Activated CD4-positive, CD25-positive, alpha-beta regulatory T cell treated with anti-CD3 and anti-CD28 coated beads, Interleukin-2, amount 50 U/mL, for 16 hours (primary cell): Measurements from ENCODE around the gene HBP1.
"Not testable (repeated sequence)": the region's sequence is repeated elsewhere in the genome, so short reads cannot be mapped to it uniquely, and the experiment has no call there.

Source experiments
- DNase-seq: peaks from one replicate; pipeline ENCODE4 v3.0.0-alpha.2; 2020; ENCODE audit warnings: low read depth, low spot score

Gene HBP1

GRCh38 chr7:107185716-107186115 is 16.9 kb downstream of the HBP1 start:
- DNase-seq: no peak

- no peak for DNase-seq
Observed at GRCh38 chr7:107186240-107186639, 17.4 kb downstream of the HBP1 start.

- DNase-seq: no peak
Observed at GRCh38 chr7:107187774-107188173, 19.0 kb downstream of the HBP1 start.

GRCh38 chr7:107190090-107190489 is 21.3 kb downstream of the HBP1 start:
- DNase-seq: no peak

GRCh38 chr7:107194052-107194451 is 25.2 kb downstream of the HBP1 start:
- no peak for DNase-seq

GRCh38 chr7:107196834-107197610 is 28.2 kb downstream of the HBP1 start:
- no peak for DNase-seq

GRCh38 chr7:107201795-107202450 is 33.1 kb downstream of the HBP1 start:
- no peak for DNase-seq

GRCh38 chr7:107203607-107204006 is 34.8 kb downstream of the HBP1 start:
- DNase-seq: no peak

GRCh38 chr7:107206136-107206535 is 37.3 kb downstream of the HBP1 start:
- DNase-seq: no peak

- no peak for DNase-seq
Observed at GRCh38 chr7:107206706-107207105, 37.9 kb downstream of the HBP1 start.

- no peak for DNase-seq
Observed at GRCh38 chr7:107207459-107207858, 38.7 kb downstream of the HBP1 start.

- no peak for DNase-seq
Observed at GRCh38 chr7:107208024-107208521, 39.3 kb downstream of the HBP1 start.

- no peak for DNase-seq
Observed at GRCh38 chr7:107208563-107208962, 39.8 kb downstream of the HBP1 start.

GRCh38 chr7:107209565-107209964 is 40.8 kb downstream of the HBP1 start:
- no peak for DNase-seq

- DNase-seq: no peak
Observed at GRCh38 chr7:107210400-107210799, 41.6 kb downstream of the HBP1 start.

- no peak for DNase-seq
Observed at GRCh38 chr7:107212725-107213124, 43.9 kb downstream of the HBP1 start.

- no peak for DNase-seq
Observed at GRCh38 chr7:107213193-107213788, 44.5 kb downstream of the HBP1 start.

GRCh38 chr7:107213945-107214344 is 45.1 kb downstream of the HBP1 start:
- no peak for DNase-seq

- no peak for DNase-seq
Observed at GRCh38 chr7:107219563-107220244, 50.9 kb downstream of the HBP1 start.

GRCh38 chr7:107220356-107220755 is 51.6 kb downstream of the HBP1 start:
- DNase-seq: no peak

GRCh38 chr7:107220806-107221205 is 52.0 kb downstream of the HBP1 start:
- DNase-seq: not testable (repeated sequence)
